ENCODE measurements around the gene RPTOR. TPM values are rescaled to one million over a fixed set of nuclear protein-coding genes. Genes with fewer than 3 reads are reported as not detected.

Gene RPTOR
- total and polyA plus RNA-seq, 4 donors: 12.4 to 46.1 (median 29.7) TPM

DNA sequence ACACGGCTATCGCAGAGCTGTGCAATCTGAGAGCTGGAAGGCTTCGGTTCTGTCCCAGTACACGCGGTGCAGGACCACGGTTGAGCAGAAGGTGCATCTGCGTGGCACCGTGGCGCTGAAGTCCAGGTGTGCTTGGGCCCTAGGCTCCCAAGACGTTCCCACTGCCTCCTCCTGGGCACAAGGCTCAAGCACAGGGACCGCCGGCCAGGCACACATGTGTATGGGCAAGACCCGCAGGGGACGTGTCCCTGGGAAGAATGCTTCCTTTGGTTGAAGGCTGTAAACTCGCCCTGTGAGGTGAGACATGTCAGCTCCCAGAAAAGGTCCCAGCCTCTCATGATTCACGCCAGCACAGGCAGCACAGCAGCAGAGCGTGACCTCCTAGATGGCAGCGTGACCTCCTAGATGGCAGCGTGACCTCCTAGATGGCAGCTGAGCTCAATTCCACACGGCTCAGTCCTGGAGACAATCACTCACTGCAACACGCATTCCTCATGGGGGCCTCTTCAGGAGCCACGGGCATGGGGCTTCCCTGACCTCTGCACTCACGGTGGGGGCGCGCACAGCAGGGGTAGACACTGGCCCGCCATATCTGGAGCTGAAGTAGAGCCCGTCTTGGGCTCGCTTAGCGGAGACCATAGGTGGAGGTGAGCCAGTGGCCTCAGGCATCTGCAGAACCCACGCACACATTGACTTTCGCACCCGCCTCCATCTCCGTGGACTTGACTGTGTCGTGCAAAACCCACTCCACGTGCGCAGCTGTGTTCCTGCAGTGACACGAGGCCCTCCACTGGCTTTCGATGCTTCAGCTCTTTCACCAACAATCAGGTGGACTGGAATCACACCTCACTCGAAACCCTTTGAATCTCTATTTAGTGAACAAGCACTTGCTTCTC, 362.0 kb downstream of the RPTOR start:
- no peak for DNase-seq
- no peaks in the 10 kb centered on the region for H3K9me3 ChIP-seq (ENCODE audit: control insufficient read depth in 4 of 4, insufficient read depth in 3 of 4, low read length in 3 of 4)
- H3K27me3 ChIP-seq (ENCODE audit: control insufficient read depth in 3 of 3, insufficient read depth in 3 of 3, low read length in 2 of 3): no peaks in the 10 kb centered on the region
- no peak overlapping the region for H3K27ac ChIP-seq (ENCODE audit: low read depth in 1 of 2, low read length in 1 of 2)
- no peak overlapping the region for H3K9ac ChIP-seq (ENCODE audit: insufficient read depth in 1 of 2, low read length in 2 of 2)
- no peak overlapping the region for H3K4me3 ChIP-seq
- H3K36me3 ChIP-seq (ENCODE audit: control insufficient read depth in 4 of 4, insufficient read depth in 4 of 4, low read length in 4 of 4): peaks cover 0 to 25% (median 7%) of the 10 kb centered on the region in 4 donors
- WGBS, 2 donors: 95 to 96% methylated on average over 39 of the region's 39 CpGs
- TF ChIP-seq, protein P1, sequence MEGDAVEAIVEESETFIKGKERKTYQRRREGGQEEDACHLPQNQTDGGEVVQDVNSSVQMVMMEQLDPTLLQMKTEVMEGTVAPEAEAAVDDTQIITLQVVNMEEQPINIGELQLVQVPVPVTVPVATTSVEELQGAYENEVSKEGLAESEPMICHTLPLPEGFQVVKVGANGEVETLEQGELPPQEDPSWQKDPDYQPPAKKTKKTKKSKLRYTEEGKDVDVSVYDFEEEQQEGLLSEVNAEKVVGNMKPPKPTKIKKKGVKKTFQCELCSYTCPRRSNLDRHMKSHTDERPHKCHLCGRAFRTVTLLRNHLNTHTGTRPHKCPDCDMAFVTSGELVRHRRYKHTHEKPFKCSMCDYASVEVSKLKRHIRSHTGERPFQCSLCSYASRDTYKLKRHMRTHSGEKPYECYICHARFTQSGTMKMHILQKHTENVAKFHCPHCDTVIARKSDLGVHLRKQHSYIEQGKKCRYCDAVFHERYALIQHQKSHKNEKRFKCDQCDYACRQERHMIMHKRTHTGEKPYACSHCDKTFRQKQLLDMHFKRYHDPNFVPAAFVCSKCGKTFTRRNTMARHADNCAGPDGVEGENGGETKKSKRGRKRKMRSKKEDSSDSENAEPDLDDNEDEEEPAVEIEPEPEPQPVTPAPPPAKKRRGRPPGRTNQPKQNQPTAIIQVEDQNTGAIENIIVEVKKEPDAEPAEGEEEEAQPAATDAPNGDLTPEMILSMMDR (IDR thresholded peaks at IDR 0.05; ENCODE audit: control extremely low read depth, extremely low read depth): no peak
- H3K4me1 ChIP-seq (ENCODE audit: control insufficient read depth in 5 of 5, insufficient read depth in 5 of 5, low read length in 5 of 5): peaks cover 0 to 3% (median 0%) of the 10 kb centered on the region in 5 donors
- ATAC-seq (ENCODE audit: insufficient read depth, low FRiP score): no peak

DNA sequence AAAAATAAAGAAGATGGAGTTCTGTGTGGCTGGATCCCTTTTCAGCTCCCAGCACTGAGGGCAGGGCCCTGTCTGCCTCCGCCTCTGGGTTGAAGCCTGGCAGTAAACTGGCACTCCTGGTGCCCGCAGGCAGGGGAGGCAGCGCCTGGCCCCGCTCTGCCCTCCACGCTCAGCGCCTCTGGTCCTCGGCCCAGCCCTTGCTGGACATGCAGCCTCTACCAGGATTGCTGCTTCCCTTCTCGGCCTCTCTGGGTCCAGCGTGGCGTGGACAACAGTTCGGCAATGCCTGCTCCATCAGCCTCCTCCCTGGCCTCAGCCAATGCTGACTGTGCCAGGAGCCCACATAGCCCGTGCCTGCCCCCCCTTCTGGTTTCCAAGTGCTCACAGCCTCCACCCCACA, 362.6 kb downstream of the RPTOR start:
- Histone ChIP-seq H3K27me3 (ENCODE audit: control insufficient read depth in 3 of 3, insufficient read depth in 3 of 3, low read length in 2 of 3) (no peaks in the 10 kb centered on the region), H3K36me3 (ENCODE audit: control insufficient read depth in 4 of 4, insufficient read depth in 4 of 4, low read length in 4 of 4) (peaks cover 0 to 23% (median 7%) of the 10 kb centered on the region in 4 donors), H3K27ac (ENCODE audit: low read depth in 1 of 2, low read length in 1 of 2) (no peak overlapping the region), H3K4me1 (ENCODE audit: control insufficient read depth in 5 of 5, insufficient read depth in 5 of 5, low read length in 5 of 5) (peaks cover 0 to 2% (median 0%) of the 10 kb centered on the region in 5 donors), H3K9me3 (ENCODE audit: control insufficient read depth in 4 of 4, insufficient read depth in 3 of 4, low read length in 3 of 4) (no peaks in the 10 kb centered on the region), H3K4me3 (no peak overlapping the region), H3K9ac (ENCODE audit: insufficient read depth in 1 of 2, low read length in 2 of 2) (no peak overlapping the region)
- ATAC-seq (ENCODE audit: insufficient read depth, low FRiP score) (no peak), DNase-seq (no peak)
- TF ChIP-seq, protein P1 (IDR thresholded peaks at IDR 0.05; ENCODE audit: control extremely low read depth, extremely low read depth): no peak
- WGBS, 2 donors: 96 to 97% methylated on average over 12 of the region's 12 CpGs

DNA sequence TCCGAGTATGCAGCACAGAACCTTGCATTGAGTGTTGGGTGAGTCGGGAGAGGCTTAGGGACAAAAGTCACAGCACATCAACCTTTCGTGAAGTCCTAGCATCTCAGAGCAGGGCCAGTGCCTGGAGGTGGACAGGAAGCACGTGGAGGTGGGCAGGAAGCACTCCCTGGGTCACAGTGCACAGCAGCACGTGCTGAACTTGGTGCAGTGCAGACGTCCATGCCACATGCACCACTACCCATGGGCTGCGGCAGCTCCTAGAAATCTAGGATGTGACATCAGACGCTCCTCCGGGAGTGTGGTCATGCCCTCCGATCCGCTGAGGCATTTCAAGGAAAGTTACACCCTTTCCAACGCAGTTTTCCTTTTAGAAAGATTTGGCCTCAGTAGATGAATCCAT, 363.6 kb downstream of the RPTOR start:
- ATAC-seq (ENCODE audit: insufficient read depth, low FRiP score) (no peak), DNase-seq (no peak)
- Histone ChIP-seq H3K4me3 (no peak overlapping the region), H3K36me3 (ENCODE audit: control insufficient read depth in 4 of 4, insufficient read depth in 4 of 4, low read length in 4 of 4) (peaks cover 0 to 23% (median 10%) of the 10 kb centered on the region in 4 donors), H3K9me3 (ENCODE audit: control insufficient read depth in 4 of 4, insufficient read depth in 3 of 4, low read length in 3 of 4) (no peaks in the 10 kb centered on the region), H3K27me3 (ENCODE audit: control insufficient read depth in 3 of 3, insufficient read depth in 3 of 3, low read length in 2 of 3) (no peaks in the 10 kb centered on the region), H3K4me1 (ENCODE audit: control insufficient read depth in 5 of 5, insufficient read depth in 5 of 5, low read length in 5 of 5) (peaks cover 0 to 8% (median 0%) of the 10 kb centered on the region in 5 donors), H3K27ac (ENCODE audit: low read depth in 1 of 2, low read length in 1 of 2) (no peak overlapping the region), H3K9ac (ENCODE audit: insufficient read depth in 1 of 2, low read length in 2 of 2) (no peak overlapping the region)
- TF ChIP-seq, protein P1 (IDR thresholded peaks at IDR 0.05; ENCODE audit: control extremely low read depth, extremely low read depth): no peak
- WGBS, 2 donors: 91 to 92% methylated on average over 12 of the region's 12 CpGs

All from lung (tissue), 12 donors.